Spinal cord (tissue), 10 donors: ENCODE results near the gene NEO1. TPM values are rescaled to one million over a fixed set of nuclear protein-coding genes. Genes with fewer than 3 reads are reported as not detected.

Experiments used
- DNase-seq, 6 donors: peaks; one replicate each; pipeline versions ENCODE4 v3.0.0 to v3.0.0-alpha.2; 2013 to 2015; ENCODE audit warnings: low spot score in 6 of 6, low read depth in 4 of 6
- H3K27ac ChIP-seq: one replicate; pipeline ENCODE4 v1.5.1; 2013; ENCODE audit warnings: low read depth, low read length, control low read depth
- H3K27me3 ChIP-seq: one replicate; pipeline ENCODE4 v1.6.1; 2013; ENCODE audit warnings: low read length; ENCODE audit not compliant: control insufficient read depth, insufficient read depth
- H3K36me3 ChIP-seq: one replicate; pipeline ENCODE4 v1.6.1; 2013; ENCODE audit warnings: low read length; ENCODE audit not compliant: control insufficient read depth, insufficient read depth
- H3K4me1 ChIP-seq: one replicate; pipeline ENCODE4 v1.6.1; 2013; ENCODE audit warnings: low read length; ENCODE audit not compliant: control insufficient read depth, insufficient read depth
- H3K4me3 ChIP-seq: one replicate; pipeline ENCODE4 v1.5.1; 2013; ENCODE audit warnings: low read depth, low read length, control low read depth
- H3K9me3 ChIP-seq: one replicate; pipeline ENCODE4 v1.6.1; 2013; ENCODE audit warnings: low read length; ENCODE audit not compliant: control insufficient read depth, insufficient read depth
- WGBS: methylation state at CpG from one replicate; pipeline ENCODE4 v1.1.5; 2013; ENCODE audit warnings: missing lambda C conversion rate; ENCODE audit not compliant: insufficient coverage; 5-methylcytosine and 5-hydroxymethylcytosine counted together
- polyA plus RNA-seq, 2 donors: library from polyadenylated mRNA; unstranded; fragments of 120-200 nt; gene quantifications; one replicate each; pipeline ENCODE4 v1.2.1, GENCODE V29; 2013; ENCODE audit not compliant: insufficient read length in 2 of 2
- total RNA-seq, 2 donors: library from RNA; depleted of rRNA in 1 of 2; stranded (reverse); fragments of 120-200 nt in 1 of 2; fragments of >200 nt in 1 of 2; gene quantifications; one replicate each; pipeline versions ENCODE4 v1.2.3 to v1.2.4, GENCODE V29; 2013 to 2014
- donor health status: healthy.

NEO1 gene
- total and polyA plus RNA-seq, 4 donors, result 70.6 to 121 (median 104) TPM

GRCh38 chr15:73319460-73320245 lies 267.4 kb downstream of the NEO1 start:
- Histone ChIP-seq H3K9me3 (no peaks in the 10 kb centered on the region), H3K4me1 (peaks cover 23% of the 10 kb centered on the region), H3K27ac (no peak overlapping the region), H3K4me3 (no peak overlapping the region), H3K36me3 (peaks cover 34% of the 10 kb centered on the region), H3K27me3 (no peaks in the 10 kb centered on the region)
- 68% methylated on average over 7 of the region's 8 CpGs for WGBS
- peak in 1 of 6 donors; percentile 28 for DNase-seq

GRCh38 chr15:73320619-73321180 lies 268.4 kb downstream of the NEO1 start:
- no peak overlapping the region for H3K27ac ChIP-seq
- H3K36me3 ChIP-seq, result peaks cover 44% of the 10 kb centered on the region
- no peak for DNase-seq
- no peak overlapping the region for H3K4me3 ChIP-seq
- H3K27me3 ChIP-seq, result no peaks in the 10 kb centered on the region
- no peaks in the 10 kb centered on the region for H3K9me3 ChIP-seq
- H3K4me1 ChIP-seq, result peaks cover 28% of the 10 kb centered on the region
- 96% methylated on average over 2 of the region's 3 CpGs for WGBS

GRCh38 chr15:73321496-73322450 lies 269.5 kb downstream of the NEO1 start:
- no peak overlapping the region for H3K27ac ChIP-seq

GRCh38 chr15:73322665-73323373 lies 270.6 kb downstream of the NEO1 start:
- Histone ChIP-seq H3K4me3 (no peak overlapping the region), H3K27me3 (no peaks in the 10 kb centered on the region), H3K9me3 (no peaks in the 10 kb centered on the region), H3K27ac (no peak overlapping the region), H3K4me1 (peaks cover 24% of the 10 kb centered on the region), H3K36me3 (peaks cover 53% of the 10 kb centered on the region)
- DNase-seq, result no peak
- WGBS, result 91% methylated on average over 32 of the region's 38 CpGs

More at GRCh38 chr15:73321496-73322450, 269.5 kb downstream of the NEO1 start:
- H3K36me3 ChIP-seq, result peaks cover 48% of the 10 kb centered on the region
- H3K4me3 ChIP-seq, result no peak overlapping the region
- WGBS, result 73% methylated on average over 12 of the region's 17 CpGs
- peaks cover 28% of the 10 kb centered on the region for H3K4me1 ChIP-seq
- H3K27me3 ChIP-seq, result no peaks in the 10 kb centered on the region
- H3K9me3 ChIP-seq, result no peaks in the 10 kb centered on the region
- peak in 1 of 6 donors; percentile 42 for DNase-seq

GRCh38 chr15:73323374-73323955 lies 271.2 kb downstream of the NEO1 start:
- 95% methylated on average over 27 of the region's 30 CpGs for WGBS
- H3K27me3 ChIP-seq, result no peaks in the 10 kb centered on the region
- DNase-seq, result no peak
- H3K4me3 ChIP-seq, result no peak overlapping the region
- peaks cover 18% of the 10 kb centered on the region for H3K4me1 ChIP-seq
- H3K36me3 ChIP-seq, result peaks cover 59% of the 10 kb centered on the region
- no peaks in the 10 kb centered on the region for H3K9me3 ChIP-seq
- H3K27ac ChIP-seq, result no peak overlapping the region

GRCh38 chr15:73323956-73324355 lies 271.7 kb downstream of the NEO1 start:
- H3K4me3 ChIP-seq, result no peak overlapping the region
- no peaks in the 10 kb centered on the region for H3K27me3 ChIP-seq
- peaks cover 64% of the 10 kb centered on the region for H3K36me3 ChIP-seq
- WGBS, result 98% methylated on average over 14 of the region's 16 CpGs
- DNase-seq, result no peak
- H3K9me3 ChIP-seq, result no peaks in the 10 kb centered on the region
- H3K27ac ChIP-seq, result no peak overlapping the region
- peaks cover 13% of the 10 kb centered on the region for H3K4me1 ChIP-seq

GRCh38 chr15:73324496-73325170 lies 272.4 kb downstream of the NEO1 start:
- no peaks in the 10 kb centered on the region for H3K27me3 ChIP-seq
- H3K4me1 ChIP-seq, result peaks cover 6% of the 10 kb centered on the region
- H3K4me3 ChIP-seq, result no peak overlapping the region
- DNase-seq, result no peak
- H3K36me3 ChIP-seq, result peaks cover 71% of the 10 kb centered on the region
- no peaks in the 10 kb centered on the region for H3K9me3 ChIP-seq
- WGBS, result 97% methylated on average over 16 of the region's 16 CpGs
- no peak overlapping the region for H3K27ac ChIP-seq

GRCh38 chr15:73325191-73325861 lies 273.1 kb downstream of the NEO1 start:
- H3K27ac ChIP-seq, result no peak overlapping the region

More at GRCh38 chr15:73325191-73325861, 273.1 kb downstream of the NEO1 start:
- H3K9me3 ChIP-seq, result no peaks in the 10 kb centered on the region
- peaks cover 77% of the 10 kb centered on the region for H3K36me3 ChIP-seq
- no peak for DNase-seq
- H3K4me1 ChIP-seq, result peaks cover 9% of the 10 kb centered on the region
- H3K27me3 ChIP-seq, result no peaks in the 10 kb centered on the region
- no peak overlapping the region for H3K4me3 ChIP-seq
- WGBS, result 72% methylated on average over 25 of the region's 29 CpGs
